Measurements from ENCODE around the gene HOXB1.

The HOXB1 gene

DNA sequence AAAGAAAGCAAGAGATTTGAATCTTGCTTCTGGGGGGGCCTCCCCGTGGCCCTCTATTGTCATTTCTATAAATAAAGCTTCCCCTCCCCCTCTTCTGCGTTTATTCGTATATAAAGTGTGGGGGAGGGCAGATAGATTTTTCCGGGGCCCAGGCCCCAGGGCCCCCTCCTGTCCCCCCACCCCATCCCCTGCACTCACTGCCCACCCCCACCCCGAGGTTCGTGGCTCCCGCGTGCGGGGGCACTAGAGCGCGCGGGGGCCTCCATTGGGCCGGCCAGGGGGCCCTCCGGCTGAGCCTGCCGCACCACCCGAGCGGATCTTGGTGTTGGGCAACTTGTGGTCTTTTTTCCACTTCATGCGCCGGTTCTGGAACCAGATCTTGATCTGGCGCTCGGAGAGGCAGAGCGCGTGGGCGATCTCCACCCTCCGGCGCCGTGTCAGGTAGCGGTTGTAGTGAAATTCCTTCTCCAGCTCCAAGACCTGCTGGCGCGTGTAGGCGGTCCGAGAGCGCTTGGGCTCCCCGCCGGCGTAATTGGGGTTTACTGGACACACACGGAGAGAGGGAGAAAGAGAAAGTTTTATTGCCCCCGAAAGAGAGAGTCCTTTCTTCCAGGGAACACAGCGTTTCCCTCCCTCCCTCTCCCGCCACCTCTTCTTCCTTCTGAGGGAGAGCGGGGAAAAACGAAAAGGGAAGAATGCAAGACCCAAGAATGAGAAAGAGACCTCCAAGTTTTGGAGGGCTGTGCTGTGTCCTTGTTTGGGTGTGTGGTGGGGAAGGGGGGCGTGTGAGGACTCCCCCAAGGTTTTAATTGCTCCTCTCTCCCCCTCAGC, 45.9 kb upstream of the HOXB1 start:
- H3K4me3 ChIP-seq (ENCODE audit: low read depth, low read length) = peak overlapping the region; percentile 82
- TF ChIP-seq, protein P1, sequence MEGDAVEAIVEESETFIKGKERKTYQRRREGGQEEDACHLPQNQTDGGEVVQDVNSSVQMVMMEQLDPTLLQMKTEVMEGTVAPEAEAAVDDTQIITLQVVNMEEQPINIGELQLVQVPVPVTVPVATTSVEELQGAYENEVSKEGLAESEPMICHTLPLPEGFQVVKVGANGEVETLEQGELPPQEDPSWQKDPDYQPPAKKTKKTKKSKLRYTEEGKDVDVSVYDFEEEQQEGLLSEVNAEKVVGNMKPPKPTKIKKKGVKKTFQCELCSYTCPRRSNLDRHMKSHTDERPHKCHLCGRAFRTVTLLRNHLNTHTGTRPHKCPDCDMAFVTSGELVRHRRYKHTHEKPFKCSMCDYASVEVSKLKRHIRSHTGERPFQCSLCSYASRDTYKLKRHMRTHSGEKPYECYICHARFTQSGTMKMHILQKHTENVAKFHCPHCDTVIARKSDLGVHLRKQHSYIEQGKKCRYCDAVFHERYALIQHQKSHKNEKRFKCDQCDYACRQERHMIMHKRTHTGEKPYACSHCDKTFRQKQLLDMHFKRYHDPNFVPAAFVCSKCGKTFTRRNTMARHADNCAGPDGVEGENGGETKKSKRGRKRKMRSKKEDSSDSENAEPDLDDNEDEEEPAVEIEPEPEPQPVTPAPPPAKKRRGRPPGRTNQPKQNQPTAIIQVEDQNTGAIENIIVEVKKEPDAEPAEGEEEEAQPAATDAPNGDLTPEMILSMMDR (IDR thresholded peaks at IDR 0.05; ENCODE audit: low read depth, low read length, missing control alignments) = no peak
- in situ Hi-C loops (cut with HindIII; ENCODE audit: low sequenced_read_pairs) = no loop called here
- DNase-seq (ENCODE audit: low read depth) = no peak

DNA sequence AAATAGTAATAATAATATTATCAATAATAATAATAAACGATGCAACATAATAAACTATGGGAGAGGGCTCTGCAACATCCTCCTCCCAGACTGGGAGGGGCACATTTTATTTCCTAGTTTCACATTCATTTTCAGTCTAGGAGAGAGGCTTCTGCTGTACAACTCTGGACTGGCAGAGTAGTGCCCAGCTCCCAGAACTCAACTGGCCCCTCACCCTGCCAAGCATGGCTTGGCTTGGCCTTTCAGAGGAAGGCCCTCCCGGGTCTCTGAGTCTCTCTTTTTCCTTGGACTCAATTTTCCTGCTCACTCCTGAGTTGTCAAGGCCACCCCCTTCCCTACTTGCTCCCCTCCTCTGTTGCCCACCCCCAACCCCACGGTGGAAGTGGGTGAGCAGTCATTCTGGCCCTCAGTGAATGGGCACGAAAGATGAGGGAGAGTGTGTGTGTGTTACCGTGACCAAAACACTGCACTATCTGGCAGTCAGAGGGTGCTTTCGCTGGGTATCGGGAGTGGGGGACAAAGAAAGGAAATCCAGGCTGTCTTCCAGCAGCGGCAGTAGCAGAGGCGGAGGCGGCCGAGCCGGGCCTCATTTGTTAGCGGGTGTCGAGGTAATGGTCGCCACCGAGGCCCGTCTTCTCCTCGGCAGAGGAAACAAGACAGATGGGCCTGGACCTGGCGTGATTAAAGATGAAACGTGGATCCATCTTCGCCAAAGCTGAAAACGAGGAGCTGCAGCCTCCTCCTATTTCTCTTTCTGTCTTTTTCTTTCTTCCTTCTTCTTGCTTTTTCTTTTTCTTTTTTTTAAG, 45.1 kb upstream of the HOXB1 start:
- in situ Hi-C loops (cut with HindIII; ENCODE audit: low sequenced_read_pairs) = no loop called here
- no peak for DNase-seq (ENCODE audit: low read depth)
- TF ChIP-seq, protein P1 (IDR thresholded peaks at IDR 0.05; ENCODE audit: low read depth, low read length, missing control alignments) = no peak
- H3K4me3 ChIP-seq (ENCODE audit: low read depth, low read length) = peak overlapping the region; percentile 82

DNA sequence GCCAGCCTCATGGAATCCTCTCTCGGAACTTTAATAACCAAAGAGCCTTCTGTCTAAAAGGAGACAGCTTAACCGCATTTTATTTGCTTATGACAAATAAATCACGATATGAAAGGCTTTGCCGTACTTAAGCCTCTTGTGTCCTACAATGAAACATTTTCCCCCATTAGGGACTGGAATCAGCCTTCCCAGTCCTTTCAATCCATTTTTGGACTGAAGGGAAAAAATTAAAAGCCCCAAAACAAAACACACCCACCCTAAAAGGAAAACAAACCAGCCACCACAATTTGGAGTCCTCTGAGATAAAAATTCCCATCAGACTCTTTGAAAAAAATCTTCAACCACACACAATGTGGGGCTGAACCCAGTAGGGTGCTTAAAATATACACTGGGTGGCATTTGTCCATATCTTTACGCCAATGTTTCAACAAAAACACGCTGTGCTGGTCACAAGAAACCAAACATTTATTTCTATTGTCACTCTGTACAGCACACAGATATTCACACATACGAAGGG, 44.3 kb upstream of the HOXB1 start:
- DNase-seq (ENCODE audit: low read depth) = no peak
- peak overlapping the region; percentile 82 for H3K4me3 ChIP-seq (ENCODE audit: low read depth, low read length)
- in situ Hi-C loops (cut with HindIII; ENCODE audit: low sequenced_read_pairs) = no loop called here
- TF ChIP-seq, protein P1 (IDR thresholded peaks at IDR 0.05; ENCODE audit: low read depth, low read length, missing control alignments) = no peak

DNA sequence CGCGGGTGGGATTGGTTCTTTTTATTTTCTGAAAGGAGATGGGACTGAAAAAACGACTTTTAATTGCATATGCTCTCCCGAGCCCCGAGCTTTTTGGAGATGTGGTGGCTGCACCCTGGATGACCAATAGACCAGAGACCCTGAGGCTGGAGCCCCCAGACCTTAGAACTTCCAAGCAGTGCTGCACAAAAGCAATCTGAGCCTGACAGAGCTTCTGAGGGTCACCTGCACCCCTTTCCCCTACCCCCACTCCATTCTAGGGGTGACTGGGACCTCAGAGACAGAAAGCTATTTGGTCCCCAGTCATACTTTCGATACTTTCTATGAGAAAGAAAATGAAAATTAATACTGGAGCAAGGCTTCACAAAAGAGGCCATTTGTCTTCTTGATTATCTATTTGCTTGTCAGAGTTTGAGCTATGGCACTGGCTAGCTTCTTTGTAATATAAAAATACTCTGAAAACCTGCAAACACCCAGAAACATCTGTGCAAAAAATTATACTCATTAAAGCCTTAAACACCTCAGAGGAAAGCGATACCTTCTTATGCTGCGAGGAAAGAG, 43.8 kb upstream of the HOXB1 start:
- DNase-seq (ENCODE audit: low read depth) = no peak
- in situ Hi-C loops (cut with HindIII; ENCODE audit: low sequenced_read_pairs) = no loop called here
- TF ChIP-seq, protein P1 (IDR thresholded peaks at IDR 0.05; ENCODE audit: low read depth, low read length, missing control alignments) = no peak
- peak overlapping the region; percentile 82 for H3K4me3 ChIP-seq (ENCODE audit: low read depth, low read length)

DNA sequence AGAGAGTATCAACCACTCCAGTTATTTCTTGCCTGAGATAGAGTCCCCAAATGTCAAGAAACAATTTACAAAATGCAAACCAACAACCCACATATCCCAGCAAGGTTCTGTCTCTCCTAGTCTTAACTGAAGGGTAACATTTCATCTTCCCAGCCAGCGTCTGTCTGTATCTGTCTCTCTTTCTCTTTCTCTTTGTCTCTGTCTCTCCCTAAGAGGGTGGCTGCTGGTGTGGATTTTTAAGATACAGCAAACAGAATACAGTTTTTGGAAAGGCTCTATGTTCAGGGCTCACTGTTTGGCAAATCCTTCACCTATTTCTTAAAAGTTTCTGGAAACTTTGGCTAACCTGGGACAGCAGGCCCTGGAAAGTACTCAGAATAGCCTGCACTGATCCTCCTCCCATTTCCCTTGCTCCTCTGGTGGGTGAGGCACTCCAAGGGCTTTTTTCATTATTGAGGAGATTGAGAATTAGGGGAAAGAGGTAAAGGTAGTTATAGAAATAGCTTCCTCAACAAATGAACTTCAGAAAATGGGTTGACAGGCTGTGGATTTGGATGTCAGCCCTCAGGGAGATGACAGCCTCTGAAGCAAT, 41.1 kb upstream of the HOXB1 start:
- TF ChIP-seq, protein P1 (IDR thresholded peaks at IDR 0.05; ENCODE audit: low read depth, low read length, missing control alignments) = no peak
- in situ Hi-C loops (cut with HindIII; ENCODE audit: low sequenced_read_pairs) = no loop called here
- no peak for DNase-seq (ENCODE audit: low read depth)
- H3K4me3 ChIP-seq (ENCODE audit: low read depth, low read length) = peak overlapping the region; percentile 82
